NB4 (cell line): ENCODE results near the gene ANKS1A.

Experiments used
- DNase-seq: peaks from one replicate; pipeline ENCODE4 v3.0.0; 2010; ENCODE audit warnings: low read depth
- H3K4me3 ChIP-seq: one replicate; pipeline ENCODE4 v1.5.1; 2011; ENCODE audit warnings: mild to moderate bottlenecking, low read depth, low read length, moderate library complexity
- CTCF ChIP-seq: IDR thresholded peaks from one replicate; pipeline ENCODE4 v1.5.1; 2012; ENCODE audit warnings: low read depth, low read length
- MYC ChIP-seq: IDR thresholded peaks from 2 replicates; pipeline ENCODE4 v1.6.1; 2011; ENCODE audit warnings: low read depth, low read length
- POLR2A ChIP-seq: IDR thresholded peaks from 2 replicates; pipeline ENCODE4 v1.6.1; 2011; ENCODE audit warnings: mild to moderate bottlenecking; ENCODE audit not compliant: insufficient read length; ENCODE audit errors: extremely low read depth
- TF ChIP-seq, protein P1 (sequence below): IDR thresholded peaks from 2 replicates; pipeline ENCODE4 v1.6.1; 2011; ENCODE audit warnings: low read depth, low read length

Gene ANKS1A

DNA sequence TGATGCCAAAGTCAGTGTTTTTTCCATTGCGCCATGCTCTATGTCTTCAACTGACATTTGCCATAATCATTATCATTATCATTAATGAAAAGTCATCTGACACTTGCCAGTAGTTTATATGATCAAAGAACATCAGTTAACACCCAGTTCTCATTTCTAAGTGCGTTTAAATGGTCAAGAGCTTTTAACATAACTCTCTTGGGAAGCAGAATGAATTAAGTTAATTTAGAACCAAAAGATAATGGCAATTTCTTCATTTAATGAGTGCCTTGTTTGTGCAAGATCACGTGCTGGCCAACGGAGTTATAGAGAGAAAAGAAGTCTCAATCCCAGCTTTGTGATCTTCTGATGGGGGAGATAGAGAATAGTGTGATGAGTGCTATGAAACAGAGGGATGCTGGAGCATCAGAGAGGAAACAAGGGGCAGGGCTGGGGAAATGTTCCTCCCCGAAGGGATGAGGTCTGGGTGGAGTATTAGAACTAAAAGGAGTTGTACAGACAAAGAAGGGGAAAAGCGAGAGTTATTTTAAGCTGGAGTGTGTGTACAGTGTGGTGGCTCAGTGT is 20.3 kb downstream of the ANKS1A start:
- no peak overlapping the region for H3K4me3 ChIP-seq
- TF ChIP-seq, protein P1, sequence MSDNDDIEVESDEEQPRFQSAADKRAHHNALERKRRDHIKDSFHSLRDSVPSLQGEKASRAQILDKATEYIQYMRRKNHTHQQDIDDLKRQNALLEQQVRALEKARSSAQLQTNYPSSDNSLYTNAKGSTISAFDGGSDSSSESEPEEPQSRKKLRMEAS = no peak
- no peak for TF ChIP-seq MYC
- DNase-seq = no peak

- no peak for TF ChIP-seq MYC
- DNase-seq = no peak
- no peak overlapping the region for H3K4me3 ChIP-seq
Observed at GRCh38 chr6:34911822-34912221, 22.8 kb downstream of the ANKS1A start.

DNA sequence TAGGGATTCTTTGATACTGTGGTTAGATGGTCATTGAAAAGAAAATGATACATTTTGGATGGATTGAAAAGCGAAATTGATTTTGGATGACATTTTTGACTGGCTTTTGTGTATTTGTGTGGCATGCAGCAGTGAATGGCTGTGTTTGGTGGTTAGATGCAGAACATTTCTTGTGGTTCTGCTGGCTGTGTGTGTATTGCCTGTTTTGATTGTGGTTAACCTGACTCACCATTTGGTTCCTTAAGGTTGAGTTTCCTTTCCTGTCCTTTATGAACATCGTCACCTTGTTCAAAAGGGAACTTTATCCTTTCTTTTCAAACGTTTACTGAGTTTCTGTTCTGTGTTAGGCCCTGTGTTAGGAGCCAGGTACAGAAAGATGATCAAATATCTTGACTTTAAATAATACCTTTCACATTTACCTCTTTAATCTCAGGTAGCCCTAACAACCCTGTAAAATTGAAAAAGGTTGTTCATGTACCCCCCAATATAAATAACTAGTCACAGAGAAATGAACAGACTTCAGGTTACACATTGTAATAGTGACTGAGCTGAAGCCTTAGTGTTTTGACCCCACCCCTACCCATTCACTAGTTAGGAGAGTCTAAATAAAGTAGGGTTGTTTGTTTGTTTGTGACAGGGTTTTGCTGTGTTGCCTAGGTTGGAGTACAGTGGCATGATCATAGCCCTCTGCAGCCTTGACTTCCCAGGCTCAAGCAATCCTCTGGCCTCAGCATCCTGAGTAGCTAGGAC is 23.8 kb downstream of the ANKS1A start:
- no peak overlapping the region for H3K4me3 ChIP-seq
- DNase-seq = peak; percentile 68
- TF ChIP-seq MYC (no peak), POLR2A (no peak), CTCF (no peak)
- TF ChIP-seq, protein P1 = no peak

DNA sequence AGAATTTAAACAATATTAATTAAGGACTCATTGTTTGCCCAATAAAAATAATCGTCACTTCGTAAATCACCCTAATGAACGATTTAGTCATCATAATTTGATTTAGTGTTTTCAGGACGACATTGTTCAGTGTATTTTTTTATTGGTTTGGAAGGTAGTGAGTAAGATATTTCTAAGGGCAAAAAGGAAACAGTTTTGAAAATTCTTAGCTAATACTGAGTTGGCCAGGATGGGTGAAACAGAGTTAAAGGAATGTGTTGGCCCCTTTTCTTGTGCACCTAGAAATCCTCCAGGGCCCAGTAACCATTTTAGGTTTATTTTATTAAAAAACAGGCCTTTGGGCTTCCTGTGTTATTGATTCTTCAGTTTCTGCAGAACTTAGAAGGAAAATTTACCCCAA is 25.3 kb downstream of the ANKS1A start:
- TF ChIP-seq POLR2A (no peak), CTCF (no peak), MYC (no peak)
- TF ChIP-seq, protein P1 = no peak
- no peak for DNase-seq
- no peak overlapping the region for H3K4me3 ChIP-seq

DNA sequence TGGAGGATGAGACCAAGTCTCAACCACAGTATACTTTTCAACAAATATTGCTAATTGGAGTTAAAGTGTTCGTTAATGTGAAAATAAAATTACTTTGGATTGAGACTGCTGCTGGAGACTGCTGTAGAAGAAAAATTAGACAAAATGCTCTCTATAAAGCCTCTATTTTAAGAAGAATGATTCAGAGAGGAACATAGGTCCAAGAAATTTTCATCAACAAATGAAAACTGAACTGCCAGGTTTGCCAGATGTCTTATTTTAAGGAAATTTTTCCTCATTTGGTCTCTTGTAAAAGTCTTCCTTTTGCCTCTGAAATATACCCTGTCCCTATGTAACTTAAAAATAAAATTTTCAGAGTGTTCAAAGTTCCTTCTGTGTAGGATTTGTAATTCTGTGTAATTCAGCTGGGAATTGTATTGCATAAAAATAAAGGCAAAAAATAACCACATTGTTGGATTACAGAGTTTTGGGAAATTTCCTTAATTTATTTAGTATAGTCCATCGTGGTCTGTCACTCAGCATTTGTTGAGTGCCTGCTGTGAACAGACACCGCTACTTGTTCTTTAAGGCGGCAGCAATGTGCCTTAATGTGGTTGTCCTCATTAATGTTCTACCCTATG is 27.4 kb downstream of the ANKS1A start:
- TF ChIP-seq CTCF (no peak), MYC (no peak), POLR2A (no peak)
- TF ChIP-seq, protein P1 = no peak
- no peak for DNase-seq
- no peak overlapping the region for H3K4me3 ChIP-seq

DNA sequence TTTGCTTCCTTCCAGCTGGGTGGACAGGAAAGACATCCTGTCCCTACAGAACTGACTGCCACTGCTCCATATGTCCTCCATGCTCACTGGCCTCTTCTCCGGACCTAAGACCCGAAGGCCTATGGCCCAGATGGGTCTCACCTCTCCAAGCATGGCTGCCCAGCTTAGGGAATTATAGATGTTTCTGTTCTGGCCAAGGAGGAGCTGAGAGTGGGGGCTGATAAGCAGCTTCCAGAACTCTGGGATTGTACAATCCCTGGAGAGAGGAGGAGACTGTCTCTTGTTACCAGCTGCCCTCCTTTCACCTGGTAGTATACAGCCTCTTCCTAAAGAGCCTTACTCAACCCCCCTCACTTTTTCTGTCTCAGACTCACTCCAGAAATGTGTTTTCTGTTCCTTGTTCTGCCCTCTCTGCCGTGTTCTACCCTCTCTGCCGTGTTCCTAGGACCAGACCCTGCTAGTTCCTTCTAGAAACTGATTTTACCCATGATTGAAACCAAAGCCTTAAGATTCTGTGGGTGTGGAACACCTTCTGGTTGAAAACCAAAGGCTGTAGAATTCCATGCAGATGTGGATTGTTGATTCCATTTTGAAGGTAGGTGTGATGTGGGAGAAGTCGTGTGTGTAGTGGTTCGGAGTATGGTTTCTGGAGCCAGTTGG is 28.7 kb downstream of the ANKS1A start:
- TF ChIP-seq POLR2A (no peak), MYC (no peak), CTCF (no peak)
- TF ChIP-seq, protein P1 = no peak
- DNase-seq = no peak
- no peak overlapping the region for H3K4me3 ChIP-seq
